Vagina (tissue), 2 donors: ENCODE measurements around the gene ALDH2. TPM values are rescaled to one million over a fixed set of nuclear protein-coding genes. Genes with fewer than 3 reads are reported as not detected.
"Not testable (repeated sequence)": the region's sequence is repeated elsewhere in the genome, so short reads cannot be mapped to it uniquely, and the experiment has no call there.

Source experiments
- DNase-seq, 2 donors: peaks; one replicate each; pipeline ENCODE4 v3.0.0-alpha.2; 2017; ENCODE audit errors: extremely low spot score in 2 of 2
- H3K27ac ChIP-seq: fragments of 200-600 bp; sonication (generic); one replicate; pipeline ENCODE4 v1.5.1; 2019
- H3K27me3 ChIP-seq: fragments of 200-600 bp; sonication (generic); one replicate; pipeline ENCODE4 v1.5.1; 2019
- H3K36me3 ChIP-seq, 2 donors: fragments of 200-600 bp; sonication (generic); one replicate each; pipeline ENCODE4 v1.5.1; 2017 to 2019
- H3K4me1 ChIP-seq: fragments of 200-600 bp; sonication (generic); one replicate; pipeline ENCODE4 v1.5.1; 2019
- H3K4me3 ChIP-seq, 2 donors: fragments of 200-600 bp; sonication (generic); 1 replicate in 1 of 2; 2 replicates in 1 of 2; pipeline ENCODE4 v1.5.1; 2016 to 2019
- H3K9me3 ChIP-seq: fragments of 200-600 bp; sonication (generic); one replicate; pipeline ENCODE4 v1.5.1; 2019
- CTCF ChIP-seq, 3 experiments: fragments of 450-650 bp in 2 of 3; fragments of 200-600 bp in 1 of 3; sonication (generic) in 1 of 3; IDR thresholded peaks; one replicate each; pipeline ENCODE4 v1.5.1; 2017 to 2019; ENCODE audit warnings: antibody characterized with exemption in 3 of 3, mild to moderate bottlenecking in 2 of 3, moderate library complexity in 2 of 3
- POLR2A ChIP-seq, 2 donors: fragments of 450-650 bp; IDR thresholded peaks; one replicate each; pipeline ENCODE4 v1.6.1; 2017; ENCODE audit warnings: antibody characterized with exemption in 2 of 2, mild to moderate bottlenecking in 2 of 2, moderate library complexity in 2 of 2
- POLR2AphosphoS5 ChIP-seq, 2 donors: sonication (generic); formaldehyde crosslinking; IDR thresholded peaks; one replicate each; pipeline ENCODE4 v1.9.0; 2017; ENCODE audit warnings: antibody characterized with exemption in 2 of 2, mild to moderate bottlenecking in 2 of 2, low read depth in 1 of 2; ENCODE audit not compliant: insufficient read depth in 1 of 2
- intact Hi-C: fragments of 100-400 bp; cut with DNase I; formaldehyde crosslinking; loops from one replicate; pipeline ENCODE4 v1.15.1; 2023
- total RNA-seq: library from RNA; depleted of rRNA; stranded (reverse); fragments of >200 nt; gene quantifications from one replicate; pipeline ENCODE4 v1.2.3, GENCODE V29; 2016

Gene ALDH2
- total RNA-seq, 1 donor from 2014 or later = 97.2 TPM

GRCh38 chr12:111807232-111807631, 40.5 kb downstream of the ALDH2 start:
- TF ChIP-seq CTCF (IDR thresholded peaks at IDR 0.05) = no peak
- no peak for TF ChIP-seq POLR2AphosphoS5 (IDR thresholded peaks at IDR 0.05; ENCODE audit: insufficient read depth in 1 of 2, low read depth in 1 of 2)
- TF ChIP-seq POLR2A (IDR thresholded peaks at IDR 0.05) = no peak
- H3K27me3 ChIP-seq = no peaks in the 10 kb centered on the region
- H3K36me3 ChIP-seq = peaks cover 0 to 55% of the 10 kb centered on the region in 2 donors
- intact Hi-C loops = no loop called here
- H3K4me3 ChIP-seq = no peak overlapping the region
- no peaks in the 10 kb centered on the region for H3K9me3 ChIP-seq
- no peaks in the 10 kb centered on the region for H3K4me1 ChIP-seq
- no peak for DNase-seq
- no peak overlapping the region for H3K27ac ChIP-seq

- H3K36me3 ChIP-seq = peaks cover 0 to 22% of the 10 kb centered on the region in 2 donors
Measured at GRCh38 chr12:111812881-111813741, 46.4 kb downstream of the ALDH2 start.

GRCh38 chr12:111816065-111816615, 49.4 kb downstream of the ALDH2 start:
- H3K4me3 ChIP-seq = no peak overlapping the region
- no peak for TF ChIP-seq POLR2A (IDR thresholded peaks at IDR 0.05)
- TF ChIP-seq POLR2AphosphoS5 (IDR thresholded peaks at IDR 0.05; ENCODE audit: insufficient read depth in 1 of 2, low read depth in 1 of 2) = no peak
- TF ChIP-seq CTCF (IDR thresholded peaks at IDR 0.05) = no peak
- no peaks in the 10 kb centered on the region for H3K27me3 ChIP-seq
- peaks cover 0 to 6% of the 10 kb centered on the region in 2 donors for H3K36me3 ChIP-seq
- intact Hi-C loops = no loop called here
- no peak for DNase-seq
- no peaks in the 10 kb centered on the region for H3K4me1 ChIP-seq
- H3K9me3 ChIP-seq = no peaks in the 10 kb centered on the region
- H3K27ac ChIP-seq = no peak overlapping the region

More at GRCh38 chr12:111812881-111813741, 46.4 kb downstream of the ALDH2 start:
- H3K4me3 ChIP-seq = no peak overlapping the region
- peak; percentile 69 to 93 (median 92) for TF ChIP-seq CTCF (IDR thresholded peaks at IDR 0.05)
- no peak for TF ChIP-seq POLR2A (IDR thresholded peaks at IDR 0.05)
- DNase-seq = peak in 1 of 2 donors; percentile 89
- H3K27ac ChIP-seq = no peak overlapping the region
- H3K9me3 ChIP-seq = no peaks in the 10 kb centered on the region
- intact Hi-C loops = loop anchor here (5.0 kb wide), 1 partner anchor 61 kb away; no protein-coding TSS in a partner anchor
- H3K27me3 ChIP-seq = no peaks in the 10 kb centered on the region
- no peaks in the 10 kb centered on the region for H3K4me1 ChIP-seq

- DNase-seq, H3K27ac ChIP-seq, H3K9me3 ChIP-seq, H3K4me3 ChIP-seq, H3K36me3 ChIP-seq, H3K4me1 ChIP-seq, intact Hi-C loops, H3K27me3 ChIP-seq: not testable (repeated sequence)
Measured at GRCh38 chr12:111816898-111817297, 50.2 kb downstream of the ALDH2 start.

GRCh38 chr12:111818340-111818739, 51.6 kb downstream of the ALDH2 start:
- DNase-seq = no peak
- intact Hi-C loops = no loop called here
- Histone ChIP-seq H3K27ac (no peak overlapping the region), H3K4me1 (no peaks in the 10 kb centered on the region), H3K4me3 (no peak overlapping the region), H3K9me3 (no peaks in the 10 kb centered on the region), H3K27me3 (no peaks in the 10 kb centered on the region), H3K36me3 (no peaks in the 10 kb centered on the region)
- TF ChIP-seq CTCF (IDR thresholded peaks at IDR 0.05) = no peak
- no peak for TF ChIP-seq POLR2A (IDR thresholded peaks at IDR 0.05)
- TF ChIP-seq POLR2AphosphoS5 (IDR thresholded peaks at IDR 0.05; ENCODE audit: insufficient read depth in 1 of 2, low read depth in 1 of 2) = no peak
